Right cardiac atrium (tissue), 5 donors: ENCODE data around the gene IGFBP4. TPM values are rescaled to one million over a fixed set of nuclear protein-coding genes. Genes with fewer than 3 reads are reported as not detected.
A peak's percentile ranks its signal among the peaks of the same experiment; 100 is the strongest.

ENCODE experiments used
- ATAC-seq, 2 donors: fragments of 200-7000 bp; cut with Tn5 transposase; one replicate each; pipeline versions ENCODE4 v1.8.0 to v1.9.1; 2020; ENCODE audit warnings: moderate library complexity in 2 of 2, mild to moderate bottlenecking in 1 of 2
- DNase-seq, 3 donors: peaks; one replicate each; pipeline ENCODE4 v3.0.0-alpha.2; 2020
- H3K27ac ChIP-seq: one replicate; pipeline ENCODE4 v1.5.1; 2013; ENCODE audit warnings: mild to moderate bottlenecking, low read length, control low read depth, moderate library complexity
- H3K27me3 ChIP-seq: one replicate; pipeline ENCODE4 v1.6.1; 2013; ENCODE audit not compliant: control insufficient read depth, insufficient read depth
- H3K4me1 ChIP-seq: one replicate; pipeline ENCODE4 v1.6.1; 2013; ENCODE audit warnings: low read length; ENCODE audit not compliant: control insufficient read depth, insufficient read depth
- H3K4me3 ChIP-seq: one replicate; pipeline ENCODE4 v1.5.1; 2013; ENCODE audit warnings: low read length, control low read depth
- H3K9me3 ChIP-seq: one replicate; pipeline ENCODE4 v1.6.1; 2013; ENCODE audit warnings: low read length; ENCODE audit not compliant: control insufficient read depth
- WGBS: extraction: QIAGEN DNeasy Blood & Tissue Kit; methylation state at CpG from one replicate; pipeline ENCODE4 v1.1.7; 2013; 5-methylcytosine and 5-hydroxymethylcytosine counted together
- intact Hi-C, 4 donors: fragments of 100-400 bp; cut with DNase I; formaldehyde crosslinking; loops; one replicate each; pipeline versions ENCODE4 v1.11.0 to v1.14.0; 2022 to 2023
- polyA plus RNA-seq: library from polyadenylated mRNA; stranded (reverse); fragments of 200-250 nt; gene quantifications from one replicate; pipeline ENCODE4 v1.2.3, GENCODE V29; 2013
- total RNA-seq, 4 donors: library from RNA; stranded (reverse); fragmentation: NEBNext Ultra II Directional; extraction: Animal tissue kit (Norgen Biotek cat#: 25700); gene quantifications; one replicate each; pipeline ENCODE4 v1.2.1, GENCODE V29; 2021
- donor health status: healthy with polysubstance abuse.
- donor health status: DM: no; HTN: yes; CAD: no.
- donor health status: DM: no; HTN: no; CAD: no.
- donor health status: DM: no; HTN: yes; CAD: no; lungs with severe emphysema.
- donor health status: DM: yes; HTN: yes; CAD: no.

IGFBP4 gene
- total and polyA plus RNA-seq, 5 donors, result 159 to 510 (median 226) TPM

GRCh38 chr17:40472733-40473452 is 29.6 kb downstream of the IGFBP4 start:
- no peak for ATAC-seq
- H3K4me1 ChIP-seq, result no peaks in the 10 kb centered on the region
- 94% methylated on average over 3 of the region's 3 CpGs for WGBS

GRCh38 chr17:40473573-40474365 is 30.5 kb downstream of the IGFBP4 start:
- Histone ChIP-seq H3K9me3 (no peaks in the 10 kb centered on the region), H3K4me1 (no peaks in the 10 kb centered on the region), H3K27ac (no peak overlapping the region), H3K27me3 (no peaks in the 10 kb centered on the region), H3K4me3 (no peak overlapping the region)
- 86% methylated on average over 16 of the region's 16 CpGs for WGBS
- DNase-seq (peak in 1 of 3 donors; percentile 10), ATAC-seq (no peak)
- intact Hi-C loops, result loop anchor here in 2 of 4 donors (2.0 to 10.0 kb wide), 2 partner anchors 31 to 79 kb away; partner anchors contain the start of gene IGFBP4 (in 1 of the 2)

More at GRCh38 chr17:40472733-40473452, 29.6 kb downstream of the IGFBP4 start:
- no peak overlapping the region for H3K27ac ChIP-seq
- intact Hi-C loops, result loop anchor here in 1 of 4 donors (10.0 kb wide), 1 partner anchor 78 kb away; no protein-coding TSS in a partner anchor
- H3K9me3 ChIP-seq, result no peaks in the 10 kb centered on the region
- peak in 1 of 3 donors; percentile 10 for DNase-seq
- H3K4me3 ChIP-seq, result no peak overlapping the region
- no peaks in the 10 kb centered on the region for H3K27me3 ChIP-seq

GRCh38 chr17:40474419-40475002 is 31.3 kb downstream of the IGFBP4 start:
- H3K9me3 ChIP-seq, result no peaks in the 10 kb centered on the region
- H3K4me1 ChIP-seq, result no peaks in the 10 kb centered on the region
- no peak overlapping the region for H3K4me3 ChIP-seq
- intact Hi-C loops, result loop anchor here in 3 of 4 donors (2.0 to 10.0 kb wide), 3 partner anchors 32 to 80 kb away; partner anchors contain the start of gene IGFBP4 (in 3 of the 3)
- ATAC-seq (peak in 1 of 2 donors; percentile 5), DNase-seq (peak in 1 of 3 donors; percentile 57)
- H3K27ac ChIP-seq, result no peak overlapping the region
- WGBS, result 84% methylated on average over 9 of the region's 9 CpGs
- H3K27me3 ChIP-seq, result no peaks in the 10 kb centered on the region

- WGBS, result 94% methylated on average over 18 of the region's 18 CpGs
- intact Hi-C loops, result loop anchor here in 3 of 4 donors (2.0 to 10.0 kb wide), 3 partner anchors 33 to 81 kb away; partner anchors contain the start of gene IGFBP4 (in 3 of the 3)
- Histone ChIP-seq H3K27me3 (no peaks in the 10 kb centered on the region), H3K4me3 (no peak overlapping the region), H3K27ac (no peak overlapping the region), H3K4me1 (no peaks in the 10 kb centered on the region), H3K9me3 (no peaks in the 10 kb centered on the region)
- ATAC-seq, result no peak
- DNase-seq, result peak in 1 of 3 donors; percentile 44
Observed at GRCh38 chr17:40475234-40475908, 32.1 kb downstream of the IGFBP4 start.

GRCh38 chr17:40477796-40478195 is 34.5 kb downstream of the IGFBP4 start:
- no peaks in the 10 kb centered on the region for H3K4me1 ChIP-seq
- intact Hi-C loops, result loop anchor here in 2 of 4 donors (5.0 to 10.0 kb wide), 2 partner anchors 35 to 83 kb away; partner anchors contain the start of gene IGFBP4 (in 2 of the 2)

GRCh38 chr17:40478486-40478885 is 35.2 kb downstream of the IGFBP4 start:
- H3K4me1 ChIP-seq, result no peaks in the 10 kb centered on the region
- WGBS, result 94% methylated on average over 13 of the region's 13 CpGs
- no peaks in the 10 kb centered on the region for H3K27me3 ChIP-seq
- ATAC-seq (no peak), DNase-seq (peak in 2 of 3 donors; percentile 10 to 37)
- intact Hi-C loops, result loop anchor here in 2 of 4 donors (5.0 to 10.0 kb wide), 2 partner anchors 36 to 84 kb away; partner anchors contain the start of gene IGFBP4 (in 2 of the 2)
- H3K27ac ChIP-seq, result no peak overlapping the region
- H3K4me3 ChIP-seq, result no peak overlapping the region
- H3K9me3 ChIP-seq, result no peaks in the 10 kb centered on the region

More at GRCh38 chr17:40477796-40478195, 34.5 kb downstream of the IGFBP4 start:
- no peak for DNase-seq
- ATAC-seq, result no peak
- Histone ChIP-seq H3K27ac (no peak overlapping the region), H3K9me3 (no peaks in the 10 kb centered on the region), H3K27me3 (no peaks in the 10 kb centered on the region), H3K4me3 (no peak overlapping the region)
- WGBS, result 84% methylated on average over 1 of the region's 1 CpG

- Histone ChIP-seq H3K9me3 (no peaks in the 10 kb centered on the region), H3K27me3 (no peaks in the 10 kb centered on the region), H3K4me1 (no peaks in the 10 kb centered on the region), H3K27ac (no peak overlapping the region), H3K4me3 (no peak overlapping the region)
- WGBS, result 77% methylated on average over 9 of the region's 9 CpGs
- ATAC-seq (no peak), DNase-seq (peak in 2 of 3 donors; percentile 5 to 32)
- intact Hi-C loops, result loop anchor here in 2 of 4 donors (5.0 to 10.0 kb wide), 3 partner anchors 38 to 85 kb away; partner anchors contain the start of gene IGFBP4 (in 2 of the 2)
Observed at GRCh38 chr17:40479754-40480480, 36.7 kb downstream of the IGFBP4 start.

GRCh38 chr17:40480501-40481003 is 37.3 kb downstream of the IGFBP4 start:
- H3K27ac ChIP-seq, result no peak overlapping the region
- intact Hi-C loops, result loop anchor here in 1 of 4 donors (10.0 kb wide), 1 partner anchor 54 kb away; no protein-coding TSS in a partner anchor

GRCh38 chr17:40481106-40481505 is 37.9 kb downstream of the IGFBP4 start:
- no peak overlapping the region for H3K4me3 ChIP-seq
- H3K27me3 ChIP-seq, result no peaks in the 10 kb centered on the region
- WGBS, result 89% methylated on average over 7 of the region's 7 CpGs
- no peaks in the 10 kb centered on the region for H3K4me1 ChIP-seq
- no peak overlapping the region for H3K27ac ChIP-seq
- intact Hi-C loops, result loop anchor here in 1 of 4 donors (10.0 kb wide), 1 partner anchor 54 kb away; no protein-coding TSS in a partner anchor
- DNase-seq, result peak in 1 of 3 donors; percentile 18
- no peaks in the 10 kb centered on the region for H3K9me3 ChIP-seq
- no peak for ATAC-seq

More at GRCh38 chr17:40480501-40481003, 37.3 kb downstream of the IGFBP4 start:
- Histone ChIP-seq H3K4me1 (no peaks in the 10 kb centered on the region), H3K9me3 (no peaks in the 10 kb centered on the region), H3K4me3 (no peak overlapping the region), H3K27me3 (no peaks in the 10 kb centered on the region)
- DNase-seq, result peak in 2 of 3 donors; percentile 73 to 81
- peak; percentile 30 to 63 for ATAC-seq
- WGBS, result 41% methylated on average over 12 of the region's 12 CpGs
